DND-41 (cell line): ENCODE results near the gene HS3ST3B1.

Experiments used
- ATAC-seq: fragments of 200-7000 bp; cut with Tn5 transposase; 3 replicates; pipeline ENCODE4 v1.9.1; 2021; ENCODE audit warnings: low read depth; ENCODE audit not compliant: insufficient read depth
- DNase-seq: peaks from one replicate; pipeline ENCODE4 v3.0.0-alpha.2; 2020
- H2AFZ ChIP-seq: 2 replicates; pipeline ENCODE4 v1.6.0; 2012; ENCODE audit warnings: low read depth, low read length
- H3K27ac ChIP-seq: 2 replicates; pipeline ENCODE4 v1.5.1; 2012; ENCODE audit warnings: low read length, inconsistent platforms
- H3K27me3 ChIP-seq: fragments of 200-600 bp; sonication (generic); 2 replicates; pipeline ENCODE4 v1.6.0; 2012; ENCODE audit warnings: low read length, mild to moderate bottlenecking, inconsistent platforms; ENCODE audit not compliant: insufficient read depth, poor library complexity
- H3K36me3 ChIP-seq: 2 replicates; pipeline ENCODE4 v1.5.1; 2012; ENCODE audit warnings: low read length, inconsistent platforms; ENCODE audit not compliant: insufficient read depth
- H3K4me1 ChIP-seq: 2 replicates; pipeline ENCODE4 v1.5.1; 2012; ENCODE audit warnings: mild to moderate bottlenecking, low read length; ENCODE audit not compliant: insufficient read depth
- H3K4me2 ChIP-seq: 2 replicates; pipeline ENCODE4 v1.6.0; 2012; ENCODE audit warnings: mild to moderate bottlenecking, moderate library complexity, low read length, inconsistent platforms; ENCODE audit not compliant: insufficient read depth
- H3K4me3 ChIP-seq, 2 experiments: fragments of 200-600 bp in 1 of 2; shearing (Covaris generic) in 1 of 2; 2 replicates each; pipeline ENCODE4 v1.5.1; 2012 to 2016; ENCODE audit warnings: inconsistent platforms in 2 of 2, low read length in 2 of 2, mild to moderate bottlenecking in 2 of 2, low read depth in 1 of 2, moderate library complexity in 1 of 2
- H3K79me2 ChIP-seq: 2 replicates; pipeline ENCODE4 v1.6.0; 2012; ENCODE audit warnings: low read length, inconsistent platforms; ENCODE audit not compliant: insufficient read depth
- H3K9ac ChIP-seq: 2 replicates; pipeline ENCODE4 v1.6.0; 2012; ENCODE audit warnings: low read depth, mild to moderate bottlenecking, inconsistent platforms, low read length, moderate library complexity
- H3K9me3 ChIP-seq: 2 replicates; pipeline ENCODE4 v1.5.1; 2012; ENCODE audit warnings: low read length, moderate library complexity, mild to moderate bottlenecking, inconsistent platforms; ENCODE audit not compliant: insufficient read depth, severe bottlenecking
- H4K20me1 ChIP-seq: 2 replicates; pipeline ENCODE4 v1.6.0; 2012; ENCODE audit warnings: low read length; ENCODE audit not compliant: insufficient read depth
- CTCF ChIP-seq: IDR thresholded peaks from 2 replicates; pipeline ENCODE4 v1.5.1; 2012; ENCODE audit warnings: borderline replicate concordance, low read length, moderate library complexity, mild to moderate bottlenecking; ENCODE audit not compliant: poor library complexity, severe bottlenecking; ENCODE audit errors: extremely low read depth
- EZH2 ChIP-seq: IDR thresholded peaks from 3 replicates; pipeline ENCODE4 v1.6.1; 2012; ENCODE audit warnings: borderline replicate concordance, low read depth, mild to moderate bottlenecking, moderate library complexity, low read length, inconsistent platforms; ENCODE audit not compliant: severe bottlenecking

The HS3ST3B1 gene

GRCh38 chr17:14318918-14319205, 18.0 kb downstream of the HS3ST3B1 start:
- Histone ChIP-seq H3K27ac (peak overlapping the region; percentile 92), H2AFZ (no peak overlapping the region), H3K27me3 (no peaks in the 10 kb centered on the region), H3K9me3 (no peaks in the 10 kb centered on the region), H3K79me2 (peaks cover 73% of the 10 kb centered on the region), H3K36me3 (0 out of 2 replicates have a peak, but pooled peaks cover 5% of the 10 kb centered on the region), H3K4me3 (no peak overlapping the region), H3K4me2 (peak overlapping the region; percentile 53; the same call in 1 of the 2 replicates), H3K9ac (0 out of 2 replicates have a peak overlapping the region, but pooled peaks have one; percentile 53), H3K4me1 (peaks cover 67% of the 10 kb centered on the region), H4K20me1 (peaks cover 4% of the 10 kb centered on the region; the same call in 1 of the 2 replicates)
- ATAC-seq (peak; percentile 90), DNase-seq (peak; percentile 88)
- no peak for TF ChIP-seq CTCF
- no peak for TF ChIP-seq EZH2

- Histone ChIP-seq H3K9ac (no peak overlapping the region), H3K79me2 (peaks cover 75% of the 10 kb centered on the region), H2AFZ (no peak overlapping the region), H3K27me3 (no peaks in the 10 kb centered on the region), H3K4me1 (peaks cover 60% of the 10 kb centered on the region), H4K20me1 (peaks cover 4% of the 10 kb centered on the region; the same call in 1 of the 2 replicates), H3K4me2 (no peak overlapping the region), H3K9me3 (no peaks in the 10 kb centered on the region), H3K27ac (no peak overlapping the region), H3K36me3 (0 out of 2 replicates have a peak, but pooled peaks cover 3% of the 10 kb centered on the region), H3K4me3 (no peak overlapping the region)
- DNase-seq: no peak
- no peak for ATAC-seq
- TF ChIP-seq CTCF (no peak), EZH2 (no peak)
Measured at GRCh38 chr17:14320098-14320497, 19.2 kb downstream of the HS3ST3B1 start.

GRCh38 chr17:14320734-14321475, 20.0 kb downstream of the HS3ST3B1 start:
- no peak overlapping the region for H3K4me2 ChIP-seq
- peaks cover 4% of the 10 kb centered on the region; the same call in 1 of the 2 replicates for H4K20me1 ChIP-seq
- H3K4me1 ChIP-seq: peaks cover 55% of the 10 kb centered on the region
- no peak overlapping the region for H3K9ac ChIP-seq
- H3K36me3 ChIP-seq: 0 out of 2 replicates have a peak, but pooled peaks cover 2% of the 10 kb centered on the region
- no peaks in the 10 kb centered on the region for H3K27me3 ChIP-seq
- TF ChIP-seq CTCF (no peak), EZH2 (no peak)
- no peak for DNase-seq
- H3K9me3 ChIP-seq: no peaks in the 10 kb centered on the region
- no peak overlapping the region for H3K4me3 ChIP-seq
- no peak overlapping the region for H2AFZ ChIP-seq
- peak overlapping the region; percentile 32; the same call in 1 of the 2 replicates for H3K27ac ChIP-seq
- peaks cover 80% of the 10 kb centered on the region for H3K79me2 ChIP-seq
- no peak for ATAC-seq
